H9 (cell line): ENCODE data around the gene C1orf198. TPM values are rescaled to one million over a fixed set of nuclear protein-coding genes. Genes with fewer than 3 reads are reported as not detected.

Experiments
- DNase-seq: peaks from one replicate; pipeline ENCODE4 v3.0.0-alpha.2; 2017
- H2AFZ ChIP-seq: one replicate; pipeline ENCODE4 v1.6.1; 2013; ENCODE audit warnings: mild to moderate bottlenecking, low read length, control low read depth, moderate library complexity
- H2AK5ac ChIP-seq: 2 replicates; pipeline ENCODE4 v1.6.1; 2013; ENCODE audit warnings: low read length, control low read depth, mixed read lengths; ENCODE audit not compliant: insufficient read length
- H2BK120ac ChIP-seq: one replicate; pipeline ENCODE4 v1.6.1; 2013; ENCODE audit warnings: low read depth, mild to moderate bottlenecking, low read length, control low read depth, inconsistent platforms; ENCODE audit not compliant: poor library complexity, severe bottlenecking
- H2BK12ac ChIP-seq: 2 replicates; pipeline ENCODE4 v1.6.1; 2013; ENCODE audit warnings: low read length, control low read depth, mixed read lengths, low read depth; ENCODE audit not compliant: insufficient read length
- H2BK15ac ChIP-seq: 2 replicates; pipeline ENCODE4 v1.6.1; 2013; ENCODE audit warnings: low read depth, low read length, control low read depth
- H2BK20ac ChIP-seq: one replicate; pipeline ENCODE4 v1.6.1; 2013; ENCODE audit warnings: low read depth, mild to moderate bottlenecking, low read length, control low read depth, inconsistent platforms; ENCODE audit not compliant: poor library complexity, severe bottlenecking
- H2BK5ac ChIP-seq: 2 replicates; pipeline ENCODE4 v1.6.1; 2013; ENCODE audit warnings: low read length, control low read depth, mixed read lengths; ENCODE audit not compliant: insufficient read length
- H3K14ac ChIP-seq: 2 replicates; pipeline ENCODE4 v1.6.1; 2013; ENCODE audit warnings: low read length, control low read depth; ENCODE audit not compliant: insufficient read depth
- H3K18ac ChIP-seq: 2 replicates; pipeline ENCODE4 v1.6.1; 2013; ENCODE audit warnings: low read depth, mild to moderate bottlenecking, mixed read lengths, low read length, control low read depth; ENCODE audit not compliant: insufficient read length
- H3K23ac ChIP-seq: 2 replicates; pipeline ENCODE4 v1.6.1; 2013; ENCODE audit warnings: low read length, control low read depth, mixed read lengths, low read depth; ENCODE audit not compliant: insufficient read length
- H3K23me2 ChIP-seq: 2 replicates; pipeline ENCODE4 v1.6.1; 2013; ENCODE audit warnings: low read depth, mild to moderate bottlenecking, mixed read lengths, low read length, control low read depth; ENCODE audit not compliant: insufficient read length, poor library complexity, severe bottlenecking
- H3K27ac ChIP-seq: 2 replicates; pipeline ENCODE4 v1.5.1; 2013; ENCODE audit warnings: low read length, control low read depth, mixed read lengths, low read depth; ENCODE audit not compliant: insufficient read length
- H3K27me3 ChIP-seq: 2 replicates; pipeline ENCODE4 v1.6.1; 2013; ENCODE audit warnings: low read length, control low read depth, inconsistent platforms; ENCODE audit not compliant: insufficient read depth
- H3K4ac ChIP-seq: 2 replicates; pipeline ENCODE4 v1.6.1; 2013; ENCODE audit warnings: low read depth, mild to moderate bottlenecking, control low read depth, inconsistent platforms, low read length, moderate library complexity
- H3K4me1 ChIP-seq: 2 replicates; pipeline ENCODE4 v1.6.1; 2013; ENCODE audit warnings: low read length, control low read depth, inconsistent platforms; ENCODE audit not compliant: insufficient read depth
- H3K4me2 ChIP-seq: 2 replicates; pipeline ENCODE4 v1.6.1; 2013; ENCODE audit warnings: low read length, control low read depth, mixed read lengths; ENCODE audit not compliant: insufficient read length, insufficient read depth
- H3K56ac ChIP-seq: 2 replicates; pipeline ENCODE4 v1.6.1; 2013; ENCODE audit warnings: low read depth, mild to moderate bottlenecking, mixed read lengths, low read length, control low read depth; ENCODE audit not compliant: insufficient read length
- H3K79me1 ChIP-seq: 2 replicates; pipeline ENCODE4 v1.6.1; 2013; ENCODE audit warnings: low read depth, mild to moderate bottlenecking, moderate library complexity, low read length, control low read depth, inconsistent platforms; ENCODE audit not compliant: insufficient read depth, poor library complexity, severe bottlenecking
- H3K79me2 ChIP-seq: 2 replicates; pipeline ENCODE4 v1.6.1; 2013; ENCODE audit warnings: low read length, control low read depth, inconsistent platforms; ENCODE audit not compliant: insufficient read depth
- H3K9ac ChIP-seq: 2 replicates; pipeline ENCODE4 v1.6.1; 2013; ENCODE audit warnings: low read length, control low read depth, mixed read lengths; ENCODE audit not compliant: insufficient read length; ENCODE audit errors: extremely low read depth
- H3K9me3 ChIP-seq: one replicate; pipeline ENCODE4 v1.6.1; 2013; ENCODE audit warnings: low read depth, low read length, inconsistent platforms; ENCODE audit not compliant: control insufficient read depth
- H3T11ph ChIP-seq: one replicate; pipeline ENCODE4 v1.6.1; 2013; ENCODE audit warnings: mild to moderate bottlenecking, low read length, control low read depth, inconsistent platforms
- H4K20me1 ChIP-seq: one replicate; pipeline ENCODE4 v1.6.1; 2013; ENCODE audit not compliant: control insufficient read depth, insufficient read length, insufficient read depth
- H4K5ac ChIP-seq: 2 replicates; pipeline ENCODE4 v1.6.1; 2013; ENCODE audit warnings: low read depth, mild to moderate bottlenecking, mixed read lengths, low read length, control low read depth; ENCODE audit not compliant: insufficient read length
- H4K8ac ChIP-seq: replicated peaks from 2 replicates; pipeline ENCODE4 v1.6.1; 2013; ENCODE audit warnings: low read length, control low read depth, mixed read lengths, low read depth; ENCODE audit not compliant: insufficient read length
- H4K91ac ChIP-seq: 2 replicates; pipeline ENCODE4 v1.6.1; 2013; ENCODE audit warnings: low read depth, mild to moderate bottlenecking, moderate library complexity, mixed read lengths, low read length, control low read depth; ENCODE audit not compliant: insufficient read length
- H3K27ac Mint-ChIP-seq, 3 experiments: 2 replicates in 2 of 3; 3 replicates in 1 of 3; pipeline ENCODE4 v1.8.0; 2020 to 2021; ENCODE audit warnings: mixed read lengths in 3 of 3, mild to moderate bottlenecking in 1 of 3, moderate library complexity in 1 of 3
- H3K27me3 Mint-ChIP-seq: 2 replicates; pipeline ENCODE4 v1.8.0; 2021; ENCODE audit warnings: low read depth, mild to moderate bottlenecking, moderate library complexity, mixed read lengths
- H3K36me3 Mint-ChIP-seq, 3 experiments: 2 replicates in 2 of 3; 3 replicates in 1 of 3; pipeline ENCODE4 v1.8.0; 2020 to 2021; ENCODE audit warnings: low read depth in 3 of 3, mixed read lengths in 3 of 3; ENCODE audit not compliant: insufficient read depth in 1 of 3
- H3K4me1 Mint-ChIP-seq, 2 experiments: 2 replicates each; pipeline ENCODE4 v1.8.0; 2020; ENCODE audit warnings: mixed read lengths in 2 of 2
- H3K4me3 Mint-ChIP-seq, 2 experiments: 2 replicates in 1 of 2; 3 replicates in 1 of 2; pipeline ENCODE4 v1.8.0; 2020 to 2021; ENCODE audit warnings: mild to moderate bottlenecking in 2 of 2, mixed read lengths in 2 of 2, moderate library complexity in 1 of 2
- H3K9me3 Mint-ChIP-seq, 2 experiments: 2 replicates in 1 of 2; 3 replicates in 1 of 2; pipeline ENCODE4 v1.8.0; 2020; ENCODE audit warnings: mild to moderate bottlenecking in 2 of 2, mixed read lengths in 2 of 2, moderate library complexity in 1 of 2
- CTCF ChIP-seq: fragments of 200-600 bp; sonication (generic); conservative IDR thresholded peaks from 3 replicates; pipeline ENCODE4 v1.8.0; 2021; ENCODE audit warnings: antibody characterized with exemption, mild to moderate bottlenecking
- WGBS: extraction: QIAGEN DNeasy Blood & Tissue Kit; methylation state at CpG from one replicate; pipeline ENCODE4 v1.1.7; 2013; ENCODE audit warnings: missing lambda C conversion rate, low lambda C conversion rate, mixed read lengths; ENCODE audit not compliant: insufficient read length; ENCODE audit errors: extremely low coverage; 5-methylcytosine and 5-hydroxymethylcytosine counted together
- total RNA-seq: library from RNA; stranded (reverse); gene quantifications from 2 replicates; pipeline ENCODE4 v1.2.1, GENCODE V29; 2021

The C1orf198 gene
- total RNA-seq, 1 experiment from 2014 or later = 28.9 TPM

- Histone ChIP-seq H2BK12ac (no peak overlapping the region), H2BK20ac (no peak overlapping the region), H3K27me3 (no peaks in the 10 kb centered on the region), H4K20me1 (no peaks in the 10 kb centered on the region), H3K9me3 (no peaks in the 10 kb centered on the region), H3K27ac (no peak overlapping the region), H3K4me1 (no peaks in the 10 kb centered on the region), H3K4me2 (no peak overlapping the region), H3T11ph (no peak overlapping the region), H2BK5ac (no peak overlapping the region), H2AFZ (no peak overlapping the region), H2BK15ac (no peak overlapping the region), H3K4ac (no peak overlapping the region), H3K79me2 (no peaks in the 10 kb centered on the region), H3K23ac (no peak overlapping the region), H3K56ac (no peak overlapping the region), H3K23me2 (no peaks in the 10 kb centered on the region), H4K8ac (no peak overlapping the region), H4K5ac (no peak overlapping the region), H3K9ac (no peak overlapping the region), H3K18ac (no peak overlapping the region), H2AK5ac (no peak overlapping the region), H2BK120ac (no peak overlapping the region), H4K91ac (no peak overlapping the region), H3K14ac (no peak overlapping the region), H3K79me1 (no peaks in the 10 kb centered on the region)
- DNase-seq = no peak
- no peak overlapping the region for H3K4me3 Mint-ChIP-seq
- no peak overlapping the region for H3K27ac Mint-ChIP-seq
- no peaks in the 10 kb centered on the region for H3K4me1 Mint-ChIP-seq
- WGBS = no CpG with 5 or more reads among the region's 6 CpGs
- H3K27me3 Mint-ChIP-seq = peaks cover 16% of the 10 kb centered on the region
- H3K36me3 Mint-ChIP-seq = no peaks in the 10 kb centered on the region
- TF ChIP-seq CTCF = no peak
- no peaks in the 10 kb centered on the region; a peak in 1 of 5 replicates for H3K9me3 Mint-ChIP-seq
Measured at GRCh38 chr1:230900984-230901383, 32.7 kb upstream of the C1orf198 start.
